Stimulated activated CD8-positive, alpha-beta memory T cell treated with anti-CD3 and anti-CD28 coated beads, Interleukin-7, amount 100 ng/mL, for 1 hour (primary cell): ENCODE measurements around the gene PNKP.

Experiments used
- DNase-seq, 2 donors: peaks; one replicate each; pipeline ENCODE4 v3.0.0-alpha.2; 2020; ENCODE audit warnings: low read depth in 2 of 2

The PNKP gene

GRCh38 chr19:49860336-49861102 is 6.9 kb downstream of the PNKP start:
- DNase-seq: no peak

- no peak for DNase-seq
These were observed 7.6 kb downstream of the PNKP start for GRCh38 chr19:49859682-49860335.

- DNase-seq: no peak
These were observed 9.0 kb downstream of the PNKP start for GRCh38 chr19:49858088-49858985.

- no peak for DNase-seq
These were observed 9.6 kb downstream of the PNKP start for GRCh38 chr19:49857838-49858087.

GRCh38 chr19:49857061-49857837 is 10.1 kb downstream of the PNKP start:
- DNase-seq: no peak

GRCh38 chr19:49856574-49857021 is 10.8 kb downstream of the PNKP start:
- no peak for DNase-seq

- no peak for DNase-seq
These were observed 11.5 kb downstream of the PNKP start for GRCh38 chr19:49855676-49856573.

- no peak for DNase-seq
These were observed 12.1 kb downstream of the PNKP start for GRCh38 chr19:49855277-49855675.

- no peak for DNase-seq
These were observed 12.8 kb downstream of the PNKP start for GRCh38 chr19:49854378-49855263.

- no peak for DNase-seq
These were observed 13.5 kb downstream of the PNKP start for GRCh38 chr19:49853852-49854377.

GRCh38 chr19:49852631-49853126 is 14.7 kb downstream of the PNKP start:
- no peak for DNase-seq

GRCh38 chr19:49851456-49852259 is 15.7 kb downstream of the PNKP start:
- peak in 1 of 2 donors; percentile 7 for DNase-seq

- peak; percentile 73 to 76 for DNase-seq
These were observed 16.7 kb downstream of the PNKP start, which contains the start of gene PTOV1 for GRCh38 chr19:49850487-49851342. PTOV1 (plus strand) TSS chr19:49851159.

GRCh38 chr19:49850221-49850486 is 17.2 kb downstream of the PNKP start:
- DNase-seq: no peak

- no peak for DNase-seq
These were observed 17.7 kb downstream of the PNKP start for GRCh38 chr19:49849433-49850220.

GRCh38 chr19:49848938-49849337 is 18.4 kb downstream of the PNKP start:
- no peak for DNase-seq
